Small intestine (tissue), 7 donors: ENCODE results near the gene TGM6. TPM values are rescaled to one million over a fixed set of nuclear protein-coding genes. Genes with fewer than 3 reads are reported as not detected.
A peak's percentile ranks its signal among the peaks of the same experiment; 100 is the strongest.
"Not testable (repeated sequence)": the region's sequence is repeated elsewhere in the genome, so short reads cannot be mapped to it uniquely, and the experiment has no call there.

Experiments
- DNase-seq, 2 donors: peaks; one replicate each; pipeline versions ENCODE4 v3.0.0 to v3.0.0-alpha.2; 2013
- FAIRE-seq: peaks from 2 replicates; lab custom pipeline; 2012; peaks lifted over from hg19 to GRCh38; lab: Jason Lieb, UNC
- H3K27ac ChIP-seq, 3 donors: one replicate each; pipeline ENCODE4 v1.5.1; 2013; ENCODE audit warnings: low read length in 2 of 3, mild to moderate bottlenecking in 2 of 3, control low read depth in 1 of 3, inconsistent platforms in 1 of 3, low read depth in 1 of 3, moderate library complexity in 1 of 3
- H3K27me3 ChIP-seq, 3 donors: one replicate each; pipeline ENCODE4 v1.6.1; 2013; ENCODE audit warnings: low read length in 3 of 3, inconsistent platforms in 1 of 3; ENCODE audit not compliant: control insufficient read depth in 3 of 3, insufficient read depth in 3 of 3
- H3K36me3 ChIP-seq, 3 donors: one replicate each; pipeline ENCODE4 v1.6.1; 2013; ENCODE audit warnings: low read length in 3 of 3, inconsistent platforms in 1 of 3, low read depth in 1 of 3, mild to moderate bottlenecking in 1 of 3, moderate library complexity in 1 of 3; ENCODE audit not compliant: control insufficient read depth in 3 of 3, insufficient read depth in 2 of 3
- H3K4me1 ChIP-seq, 3 donors: one replicate each; pipeline ENCODE4 v1.6.1; 2013; ENCODE audit warnings: low read length in 2 of 3, inconsistent platforms in 1 of 3, low read depth in 1 of 3, mild to moderate bottlenecking in 1 of 3, moderate library complexity in 1 of 3; ENCODE audit not compliant: control insufficient read depth in 3 of 3, insufficient read depth in 2 of 3
- H3K4me3 ChIP-seq, 3 donors: one replicate each; pipeline ENCODE4 v1.5.1; 2013; ENCODE audit warnings: low read length in 3 of 3, control low read depth in 1 of 3, inconsistent platforms in 1 of 3, low read depth in 1 of 3, mild to moderate bottlenecking in 1 of 3, moderate library complexity in 1 of 3
- H3K9me3 ChIP-seq, 2 donors: one replicate each; pipeline ENCODE4 v1.6.1; 2013; ENCODE audit warnings: low read depth in 1 of 2, low read length in 1 of 2; ENCODE audit not compliant: control insufficient read depth in 2 of 2, insufficient read depth in 1 of 2
- WGBS, 3 donors: extraction: QIAGEN DNeasy Blood & Tissue Kit; methylation state at CpG; one replicate each; pipeline ENCODE4 v1.1.7; 2013; 5-methylcytosine and 5-hydroxymethylcytosine counted together
- polyA plus RNA-seq, 4 donors: library from polyadenylated mRNA; stranded (reverse) in 3 of 4; unstranded in 1 of 4; fragments of 200-250 nt in 3 of 4; fragments of 120-200 nt in 1 of 4; gene quantifications; one replicate each; pipeline versions ENCODE4 v1.2.1 to v1.2.3, GENCODE V29; 2013
- donor health status: healthy with polysubstance abuse.
- donor health status: control.
- donor health status: control.
- donor health status: Bipolar disorder and iron deficiency.
- donor health status: healthy.

The TGM6 gene
- polyA plus RNA-seq, 4 donors, result not detected

DNA sequence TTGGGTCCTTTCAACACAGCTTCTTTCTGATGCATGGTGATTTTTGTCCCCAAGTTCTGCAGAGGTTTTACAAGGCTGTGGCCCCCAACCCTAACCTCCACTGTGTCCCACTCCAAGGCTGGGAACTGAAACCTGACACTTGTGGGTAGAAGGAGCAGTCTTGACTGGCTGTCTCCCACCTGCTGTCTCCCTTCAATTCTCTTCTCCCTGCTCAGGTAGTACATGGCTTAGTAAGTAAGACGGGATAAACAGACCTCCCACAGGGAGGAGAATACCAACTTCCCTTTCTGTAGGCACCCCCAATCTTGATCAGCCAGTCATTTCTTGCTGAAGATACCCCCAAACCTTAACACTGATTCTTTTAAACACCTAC, 25.0 kb downstream of the TGM6 start:
- Histone ChIP-seq H3K4me1 (no peaks in the 10 kb centered on the region), H3K27ac (no peak overlapping the region), H3K36me3 (no peaks in the 10 kb centered on the region), H3K27me3 (no peaks in the 10 kb centered on the region), H3K9me3 (peaks cover 0 to 7% of the 10 kb centered on the region in 2 donors), H3K4me3 (no peak overlapping the region)
- DNase-seq (no peak), FAIRE-seq (no peak)
- WGBS, 3 donors, result 55 to 68% (median 58%) methylated on average over 1 of the region's 1 CpG

DNA sequence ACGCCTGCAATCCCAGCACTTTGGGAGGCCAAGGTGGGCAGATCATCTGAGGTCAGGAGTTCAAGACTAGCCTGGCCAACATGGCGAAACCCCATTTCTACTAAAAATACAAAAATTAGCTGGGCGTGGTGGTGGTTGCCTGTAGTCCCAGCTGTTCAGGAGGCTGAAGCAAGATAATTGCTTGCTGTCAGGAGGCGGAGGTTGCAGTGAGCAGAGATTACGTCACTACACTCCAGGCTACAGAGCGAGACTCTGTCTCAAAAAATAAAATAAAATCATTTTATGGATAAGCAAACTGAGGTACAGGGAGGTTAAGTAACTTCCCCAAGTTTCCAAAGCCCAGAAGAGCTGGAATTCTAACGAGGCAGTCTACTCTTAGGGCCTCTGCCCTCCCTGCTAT, 26.7 kb downstream of the TGM6 start:
- not testable (repeated sequence) for H3K4me1 ChIP-seq, H3K27me3 ChIP-seq, H3K9me3 ChIP-seq, DNase-seq, H3K4me3 ChIP-seq, FAIRE-seq, H3K27ac ChIP-seq, H3K36me3 ChIP-seq
- 78 to 84% (median 81%) methylated on average over 7 of the region's 7 CpGs for WGBS, 3 donors

DNA sequence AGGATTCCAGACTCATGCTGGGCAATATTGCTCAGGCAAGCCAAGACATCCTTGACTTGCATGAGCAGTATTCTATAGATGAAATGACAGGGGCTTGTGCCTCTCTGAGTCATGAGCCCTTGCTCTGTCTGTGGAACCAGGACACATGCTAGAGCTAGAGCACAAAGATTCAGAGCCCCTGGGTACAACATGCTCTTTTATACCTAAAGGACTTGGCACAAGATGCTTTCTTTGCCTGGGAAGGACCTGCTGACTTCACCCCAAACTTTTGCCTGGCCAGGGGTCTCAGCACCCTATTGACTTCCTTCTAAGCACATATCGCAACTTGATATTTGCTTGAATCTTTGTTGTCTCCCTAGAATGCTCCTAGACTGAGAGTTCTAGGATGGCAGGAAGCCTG, 27.4 kb downstream of the TGM6 start:
- WGBS, 3 donors, result 91 to 97% (median 94%) methylated on average over 1 of the region's 1 CpG
- FAIRE-seq, result no peak
- peaks cover 0 to 7% of the 10 kb centered on the region in 2 donors for H3K9me3 ChIP-seq
- no peaks in the 10 kb centered on the region for H3K27me3 ChIP-seq
- DNase-seq, result no peak
- H3K4me3 ChIP-seq, result no peak overlapping the region
- no peaks in the 10 kb centered on the region for H3K36me3 ChIP-seq
- H3K4me1 ChIP-seq, result no peaks in the 10 kb centered on the region
- H3K27ac ChIP-seq, result no peak overlapping the region

DNA sequence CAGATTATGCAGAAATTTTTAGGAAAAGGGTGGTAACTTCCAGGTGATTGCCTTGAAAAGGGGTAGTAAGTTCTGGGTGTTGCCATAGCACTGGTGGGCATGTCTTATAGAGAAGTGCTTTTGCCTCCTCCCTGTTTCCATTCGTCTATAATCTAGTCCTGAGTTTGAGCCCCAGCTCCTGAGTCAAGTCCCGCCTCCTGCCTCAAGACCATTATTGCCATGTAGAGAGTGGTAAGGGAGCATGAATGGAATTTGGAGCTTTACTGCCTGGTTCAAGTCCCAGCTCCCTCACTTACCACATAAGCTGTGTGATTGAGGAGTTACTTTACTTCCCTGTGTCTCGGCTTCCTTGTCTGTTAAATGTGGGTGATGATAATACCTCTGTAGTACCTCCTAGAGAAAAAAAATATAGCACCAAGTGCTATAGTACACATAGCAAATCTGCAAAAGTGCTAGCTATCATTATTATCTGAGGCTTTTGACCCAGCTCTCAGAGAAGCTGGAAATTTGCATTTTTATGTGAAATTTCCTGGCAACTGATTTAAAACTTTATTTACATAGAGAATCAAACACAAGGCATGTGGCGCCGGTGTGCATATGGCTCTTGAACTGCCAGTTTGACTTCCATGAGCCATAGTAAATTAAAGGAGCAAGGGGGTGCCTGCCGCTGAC, 36.0 kb downstream of the TGM6 start:
- DNase-seq (no peak), FAIRE-seq (no peak)
- H3K9me3 ChIP-seq, result no peaks in the 10 kb centered on the region
- H3K36me3 ChIP-seq, result no peaks in the 10 kb centered on the region
- H3K27me3 ChIP-seq, result peaks cover 0 to 10% (median 0%) of the 10 kb centered on the region in 3 donors
- H3K27ac ChIP-seq, result no peak overlapping the region
- H3K4me3 ChIP-seq, result no peak overlapping the region
- 66 to 74% (median 72%) methylated on average over 6 of the region's 6 CpGs for WGBS, 3 donors
- no peaks in the 10 kb centered on the region for H3K4me1 ChIP-seq

DNA sequence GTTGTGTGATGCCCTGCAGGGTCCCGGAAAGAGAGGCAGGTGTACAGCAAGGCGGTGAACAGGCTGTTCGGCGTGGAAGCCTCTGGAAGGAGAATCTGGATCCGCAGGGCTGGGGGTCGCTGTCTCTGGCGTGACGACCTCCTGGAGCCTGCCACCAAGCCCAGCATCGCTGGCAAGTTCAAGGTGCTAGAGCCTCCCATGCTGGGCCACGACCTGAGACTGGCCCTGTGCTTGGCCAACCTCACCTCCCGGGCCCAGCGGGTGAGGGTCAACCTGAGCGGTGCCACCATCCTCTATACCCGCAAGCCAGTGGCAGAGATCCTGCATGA, 36.5 kb downstream of the TGM6 start:
- no peak overlapping the region for H3K27ac ChIP-seq
- no peaks in the 10 kb centered on the region for H3K4me1 ChIP-seq
- H3K27me3 ChIP-seq, result peaks cover 0 to 10% (median 0%) of the 10 kb centered on the region in 3 donors
- DNase-seq (no peak), FAIRE-seq (no peak)
- H3K9me3 ChIP-seq, result no peaks in the 10 kb centered on the region
- no peaks in the 10 kb centered on the region for H3K36me3 ChIP-seq
- WGBS, 3 donors, result 85 to 88% (median 86%) methylated on average over 14 of the region's 14 CpGs
- H3K4me3 ChIP-seq, result no peak overlapping the region

DNA sequence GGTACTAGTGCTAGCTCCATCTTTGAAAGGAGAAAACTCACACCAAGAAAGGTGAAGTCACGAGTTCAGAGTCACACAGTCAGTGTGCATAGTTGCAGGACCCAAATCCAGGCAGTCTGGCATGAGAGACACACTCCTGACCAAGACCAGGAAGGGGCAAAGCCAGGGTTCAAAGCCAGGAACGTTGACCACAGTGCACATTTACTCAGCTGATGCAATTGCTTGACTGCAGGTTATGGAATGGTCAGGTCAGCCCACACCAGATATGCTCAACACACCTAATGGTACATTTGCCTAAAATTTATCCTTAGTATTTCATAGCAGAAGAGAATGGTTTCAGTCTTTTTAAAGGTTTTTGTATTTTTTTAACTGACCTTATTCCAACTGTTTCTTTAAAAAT, 37.7 kb downstream of the TGM6 start:
- FAIRE-seq, result no peak
- Histone ChIP-seq H3K27ac (no peak overlapping the region), H3K9me3 (no peaks in the 10 kb centered on the region), H3K4me3 (no peak overlapping the region), H3K36me3 (no peaks in the 10 kb centered on the region), H3K27me3 (peaks cover 0 to 10% (median 0%) of the 10 kb centered on the region in 3 donors), H3K4me1 (no peaks in the 10 kb centered on the region)
- 12 to 42% (median 15%) methylated on average over 2 of the region's 2 CpGs for WGBS, 3 donors
- no peak for DNase-seq

DNA sequence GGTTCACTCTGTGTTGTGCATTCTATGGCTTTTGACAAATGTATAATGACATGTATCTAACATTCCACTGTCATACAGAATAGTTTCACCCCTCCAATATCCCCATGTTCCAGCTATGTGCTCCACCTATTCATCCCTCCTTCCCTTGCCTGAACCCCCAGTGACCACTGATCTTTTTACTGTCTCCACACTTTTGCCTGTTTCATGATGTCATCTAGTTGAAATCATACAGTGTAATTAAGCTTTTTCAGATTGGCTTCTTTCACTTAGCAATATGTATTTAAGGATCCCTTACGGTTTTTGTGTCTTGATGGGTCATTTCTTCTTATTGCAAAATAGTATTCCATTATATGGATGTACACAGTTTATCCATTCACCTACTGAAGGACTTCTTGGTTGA, 39.8 kb downstream of the TGM6 start:
- no peaks in the 10 kb centered on the region for H3K9me3 ChIP-seq
- H3K4me3 ChIP-seq, result no peak overlapping the region
- WGBS, 3 donors, result 50 to 71% (median 54%) methylated on average over 1 of the region's 1 CpG
- peaks cover 0 to 6% (median 0%) of the 10 kb centered on the region in 3 donors for H3K27me3 ChIP-seq
- H3K36me3 ChIP-seq, result no peaks in the 10 kb centered on the region
- DNase-seq (no peak), FAIRE-seq (no peak)
- H3K27ac ChIP-seq, result no peak overlapping the region
- H3K4me1 ChIP-seq, result no peaks in the 10 kb centered on the region

DNA sequence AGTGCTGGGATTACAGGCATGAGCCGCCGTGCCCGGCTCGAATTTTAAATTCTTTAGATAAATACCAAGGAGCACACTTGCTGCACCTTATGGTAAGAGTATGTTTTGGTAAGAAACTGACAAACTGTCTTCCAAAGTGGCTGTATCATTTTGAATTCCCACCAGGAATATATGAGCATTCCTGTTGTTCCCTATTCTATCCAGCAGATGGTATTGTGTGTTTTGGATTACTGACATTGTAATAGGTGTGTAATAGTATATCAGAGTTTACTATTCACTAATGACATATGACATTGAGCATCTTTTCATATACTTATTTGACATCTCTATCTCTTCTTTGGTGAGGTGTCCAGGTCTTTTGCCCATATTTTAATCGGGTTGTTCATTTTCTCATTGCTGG, 40.5 kb downstream of the TGM6 start:
- DNase-seq, result peak in 1 of 2 donors; percentile 6
- no peak for FAIRE-seq
- no peaks in the 10 kb centered on the region for H3K36me3 ChIP-seq
- no peak overlapping the region for H3K4me3 ChIP-seq
- peaks cover 0 to 2% (median 0%) of the 10 kb centered on the region in 3 donors for H3K27me3 ChIP-seq
- H3K27ac ChIP-seq, result no peak overlapping the region
- 78 to 81% (median 78%) methylated on average over 5 of the region's 5 CpGs for WGBS, 3 donors
- no peaks in the 10 kb centered on the region for H3K9me3 ChIP-seq
- H3K4me1 ChIP-seq, result no peaks in the 10 kb centered on the region

DNA sequence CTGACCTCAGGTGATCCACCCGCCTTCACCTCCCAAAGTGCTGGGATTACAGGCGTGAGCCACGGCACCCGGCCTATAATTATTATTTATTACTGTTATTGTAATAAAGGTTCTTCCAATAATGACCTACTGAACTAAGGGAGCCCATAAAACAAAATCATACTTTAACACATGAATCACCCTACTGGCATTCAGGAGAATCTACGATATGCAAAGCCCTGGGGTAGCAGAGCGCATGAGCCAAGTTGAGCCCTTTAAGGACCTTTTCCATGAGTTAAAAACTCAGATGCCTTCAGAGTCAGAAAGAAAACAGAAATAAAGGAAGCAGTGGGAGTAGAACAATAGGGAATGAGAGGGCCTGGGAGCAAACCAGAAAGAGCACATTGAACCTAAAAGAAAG, 48.4 kb downstream of the TGM6 start:
- H3K9me3 ChIP-seq, result no peaks in the 10 kb centered on the region
- H3K4me1 ChIP-seq, result no peaks in the 10 kb centered on the region
- H3K4me3 ChIP-seq, result no peak overlapping the region
- no peak overlapping the region for H3K27ac ChIP-seq
- FAIRE-seq (no peak), DNase-seq (no peak)
- peaks cover 0 to 8% (median 3%) of the 10 kb centered on the region in 3 donors for H3K27me3 ChIP-seq
- 29 to 68% (median 35%) methylated on average over 6 of the region's 6 CpGs for WGBS, 3 donors
- no peaks in the 10 kb centered on the region for H3K36me3 ChIP-seq
